ENCODE results near the gene AANAT. TPM values are rescaled to one million over a fixed set of nuclear protein-coding genes. Genes with fewer than 3 reads are reported as not detected.

The AANAT gene
- total RNA-seq, 2 donors from 2014 or later, result not detected

DNA sequence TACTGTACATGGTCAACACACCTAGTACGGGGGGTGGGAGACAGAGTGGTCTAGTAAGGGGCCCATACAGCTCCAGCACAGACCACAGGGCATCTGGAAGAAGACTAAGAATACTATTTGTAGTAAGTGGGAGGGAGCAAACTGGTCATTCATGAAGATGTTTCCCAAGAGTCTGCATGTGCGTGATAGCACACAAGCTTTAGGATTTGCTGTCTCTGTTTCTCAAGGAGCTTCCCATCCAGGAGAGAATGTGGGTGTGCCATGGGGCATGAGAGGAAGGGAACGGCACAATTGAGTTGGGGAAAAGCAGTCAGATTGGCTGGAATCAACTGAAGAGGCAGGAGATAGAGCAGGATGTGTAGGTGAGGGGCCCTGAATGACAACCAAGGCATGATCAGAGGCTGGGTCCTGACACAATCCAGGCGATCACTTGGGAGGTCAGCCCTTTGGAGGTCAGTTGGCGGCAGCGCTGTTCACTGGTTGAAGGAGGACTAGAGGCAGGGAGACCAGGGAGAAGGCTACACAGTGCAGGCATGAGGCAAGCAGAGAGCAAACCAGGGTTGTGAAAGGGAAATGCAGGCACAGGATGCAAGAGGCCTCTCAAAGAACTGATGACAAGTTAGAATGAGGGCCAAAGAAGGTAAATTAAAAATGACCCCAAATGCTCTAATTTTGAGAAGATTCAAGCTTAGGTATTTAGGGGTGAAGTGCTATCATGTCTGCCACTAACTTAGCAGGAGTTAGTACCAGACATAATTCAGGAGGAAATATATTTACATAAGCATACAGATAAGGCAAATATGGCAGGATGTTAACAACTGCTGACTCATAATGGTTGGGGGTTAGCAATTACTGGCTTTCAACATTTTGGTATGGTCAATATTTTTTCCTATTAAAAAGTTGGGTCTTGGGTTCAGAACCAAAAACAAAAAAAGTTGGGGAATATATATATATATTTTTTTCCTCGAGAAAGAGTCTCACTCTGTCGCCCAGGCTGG is 24.8 kb upstream of the AANAT start:
- Histone ChIP-seq H3K27me3 (replicated peaks; ENCODE audit: insufficient read depth) (no peaks in the 10 kb centered on the region), H3K36me3 (no peaks in the 10 kb centered on the region), H3K4me1 (ENCODE audit: control insufficient read depth in 1 of 2, low read depth in 2 of 2) (peaks cover 3 to 6% of the 10 kb centered on the region in 2 donors), H3K27ac (no peak overlapping the region), H3K9me3 (no peaks in the 10 kb centered on the region), H3K4me3 (no peak overlapping the region)
- no peak for DNase-seq (ENCODE audit: low spot score)
- no peak for ATAC-seq (ENCODE audit: insufficient number of reproducible peaks, low FRiP score, low read depth)
- no peak for TF ChIP-seq CTCF (IDR thresholded peaks at IDR 0.05)

DNA sequence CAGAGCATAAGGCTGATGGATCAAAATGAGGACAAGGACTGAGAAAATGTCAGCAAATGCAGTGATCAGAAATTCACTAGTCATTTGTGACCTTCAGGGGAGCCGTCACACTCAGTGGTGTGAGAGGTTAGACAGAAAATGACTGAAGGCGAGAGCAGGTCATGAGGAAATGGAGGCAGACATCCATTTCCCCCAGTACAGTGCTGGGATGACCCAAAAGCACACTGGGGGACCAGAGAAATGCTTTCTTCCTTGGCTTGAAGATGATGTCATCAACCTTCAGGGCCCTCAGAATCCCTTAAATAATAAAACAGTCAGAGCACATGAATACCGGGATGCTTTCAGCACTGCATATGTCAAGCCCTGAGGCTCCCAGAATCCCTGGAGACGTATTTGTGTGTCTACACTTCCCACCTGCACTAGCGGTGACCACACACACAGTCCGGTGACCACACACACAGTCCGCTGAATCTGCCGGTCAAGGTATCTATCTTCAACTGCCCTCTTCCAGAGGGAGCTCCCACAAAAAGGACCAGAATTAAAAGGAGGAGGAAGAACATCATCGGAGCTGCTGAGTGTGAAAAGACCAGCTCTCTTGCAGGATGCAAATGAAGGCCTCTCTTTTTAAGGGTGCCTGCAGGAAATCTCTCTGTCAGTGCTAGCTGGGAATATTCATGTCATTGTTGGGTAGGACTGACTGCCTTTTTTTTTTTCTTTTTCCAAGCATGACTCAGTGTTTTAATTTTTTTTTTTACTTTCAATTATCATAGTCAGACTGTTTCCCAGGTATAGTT is 22.7 kb upstream of the AANAT start:
- Histone ChIP-seq H3K9me3 (no peaks in the 10 kb centered on the region), H3K4me1 (ENCODE audit: control insufficient read depth in 1 of 2, low read depth in 2 of 2) (peaks cover 3 to 11% of the 10 kb centered on the region in 2 donors), H3K4me3 (no peak overlapping the region), H3K27ac (no peak overlapping the region), H3K36me3 (no peaks in the 10 kb centered on the region), H3K27me3 (replicated peaks; ENCODE audit: insufficient read depth) (no peaks in the 10 kb centered on the region)
- no peak for TF ChIP-seq CTCF (IDR thresholded peaks at IDR 0.05)
- DNase-seq (ENCODE audit: low spot score) (no peak), ATAC-seq (ENCODE audit: insufficient number of reproducible peaks, low FRiP score, low read depth) (no peak)

DNA sequence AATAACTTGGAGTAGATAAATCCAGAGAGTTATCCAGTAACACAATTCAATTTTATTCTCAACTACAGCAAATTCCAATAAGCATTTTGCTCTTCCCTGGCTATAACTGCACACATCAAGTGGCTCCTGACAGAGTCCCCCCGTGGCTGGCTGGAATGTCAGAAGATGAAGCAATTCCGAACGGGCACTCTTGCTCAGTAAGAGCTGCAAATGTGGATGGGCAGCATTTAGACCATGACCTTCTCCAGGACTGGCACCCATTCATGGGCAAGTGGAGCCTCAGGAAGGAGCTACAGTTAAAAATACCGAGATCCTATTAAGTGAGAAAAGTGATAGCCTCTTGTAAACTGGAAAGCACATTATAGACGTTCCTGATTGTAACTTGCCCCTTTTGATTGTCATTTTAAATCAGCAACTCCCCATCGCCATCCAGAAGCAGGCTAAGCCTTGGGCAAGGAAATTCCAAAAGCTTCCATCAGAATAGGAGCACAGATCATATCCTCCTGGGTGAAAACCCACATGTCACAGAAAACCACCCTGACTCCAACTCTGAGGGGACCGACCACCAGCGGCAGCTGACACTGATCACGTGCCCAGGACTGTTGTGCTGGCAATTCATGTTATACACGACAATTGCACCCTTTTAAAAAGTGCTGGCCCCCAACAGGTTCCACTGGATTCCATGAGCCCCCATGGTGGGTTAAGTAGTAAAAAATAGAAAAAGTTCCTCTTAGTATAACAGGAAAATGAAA is 21.5 kb upstream of the AANAT start:
- no peaks in the 10 kb centered on the region for H3K9me3 ChIP-seq
- TF ChIP-seq CTCF (IDR thresholded peaks at IDR 0.05), result no peak
- peaks cover 3 to 11% of the 10 kb centered on the region in 2 donors for H3K4me1 ChIP-seq (ENCODE audit: control insufficient read depth in 1 of 2, low read depth in 2 of 2)
- no peak overlapping the region for H3K4me3 ChIP-seq
- H3K36me3 ChIP-seq, result no peaks in the 10 kb centered on the region
- no peak overlapping the region for H3K27ac ChIP-seq
- DNase-seq (ENCODE audit: low spot score), result no peak
- ATAC-seq (ENCODE audit: insufficient number of reproducible peaks, low FRiP score, low read depth), result no peak
- H3K27me3 ChIP-seq (replicated peaks; ENCODE audit: insufficient read depth), result no peaks in the 10 kb centered on the region

DNA sequence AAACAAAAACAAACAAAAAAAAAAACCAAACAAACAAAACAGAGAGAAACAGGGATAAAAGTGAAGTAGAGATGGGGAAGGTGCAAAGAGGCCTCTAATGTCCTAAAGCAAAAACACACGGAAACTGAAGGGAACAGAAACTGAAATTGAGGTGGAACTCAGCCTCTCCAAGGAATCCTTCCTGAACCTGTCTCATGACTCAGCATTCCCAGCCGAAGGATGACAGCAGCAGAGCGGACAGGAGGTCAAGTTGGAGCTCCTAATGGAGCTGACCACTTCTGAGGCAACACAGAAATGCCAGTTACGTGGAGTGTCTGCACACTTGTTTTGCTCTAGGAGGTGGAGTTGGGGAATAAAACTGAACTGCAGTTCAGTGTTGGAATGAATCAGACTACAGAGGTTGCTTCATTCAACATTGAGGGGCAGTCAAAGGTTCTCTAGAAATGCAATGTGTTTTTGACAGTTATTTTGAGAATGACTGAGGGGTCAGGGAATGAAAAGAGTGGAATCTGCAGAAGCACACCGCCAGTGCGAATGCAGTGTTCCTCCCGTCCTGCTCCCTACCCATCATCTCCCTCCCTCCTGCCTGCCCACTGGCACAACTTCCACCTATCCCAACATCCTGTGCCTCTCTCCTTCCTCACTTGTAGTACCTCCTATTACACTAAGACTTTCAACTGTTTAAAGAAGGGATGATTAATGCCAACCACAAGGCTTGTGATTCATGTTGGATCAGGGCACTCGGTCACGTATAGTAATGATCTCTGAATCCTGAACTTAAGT is 20.8 kb upstream of the AANAT start:
- no peak for TF ChIP-seq CTCF (IDR thresholded peaks at IDR 0.05)
- H3K27ac ChIP-seq, result no peak overlapping the region
- no peaks in the 10 kb centered on the region for H3K9me3 ChIP-seq
- no peak overlapping the region for H3K4me3 ChIP-seq
- peaks cover 6 to 15% of the 10 kb centered on the region in 2 donors for H3K4me1 ChIP-seq (ENCODE audit: control insufficient read depth in 1 of 2, low read depth in 2 of 2)
- H3K27me3 ChIP-seq (replicated peaks; ENCODE audit: insufficient read depth), result no peaks in the 10 kb centered on the region
- DNase-seq (ENCODE audit: low spot score) (no peak), ATAC-seq (ENCODE audit: insufficient number of reproducible peaks, low FRiP score, low read depth) (no peak)
- no peaks in the 10 kb centered on the region for H3K36me3 ChIP-seq
